Glomerular visceral epithelial cell (primary cell): Measurements from ENCODE around the gene TPR.
"Not testable (repeated sequence)": the region's sequence is repeated elsewhere in the genome, so short reads cannot be mapped to it uniquely, and the experiment has no call there.

Source experiments
- DNase-seq: peaks from one replicate; pipeline ENCODE4 v3.0.0-alpha.2; 2016; ENCODE audit errors: extremely low spot score

TPR gene

DNA sequence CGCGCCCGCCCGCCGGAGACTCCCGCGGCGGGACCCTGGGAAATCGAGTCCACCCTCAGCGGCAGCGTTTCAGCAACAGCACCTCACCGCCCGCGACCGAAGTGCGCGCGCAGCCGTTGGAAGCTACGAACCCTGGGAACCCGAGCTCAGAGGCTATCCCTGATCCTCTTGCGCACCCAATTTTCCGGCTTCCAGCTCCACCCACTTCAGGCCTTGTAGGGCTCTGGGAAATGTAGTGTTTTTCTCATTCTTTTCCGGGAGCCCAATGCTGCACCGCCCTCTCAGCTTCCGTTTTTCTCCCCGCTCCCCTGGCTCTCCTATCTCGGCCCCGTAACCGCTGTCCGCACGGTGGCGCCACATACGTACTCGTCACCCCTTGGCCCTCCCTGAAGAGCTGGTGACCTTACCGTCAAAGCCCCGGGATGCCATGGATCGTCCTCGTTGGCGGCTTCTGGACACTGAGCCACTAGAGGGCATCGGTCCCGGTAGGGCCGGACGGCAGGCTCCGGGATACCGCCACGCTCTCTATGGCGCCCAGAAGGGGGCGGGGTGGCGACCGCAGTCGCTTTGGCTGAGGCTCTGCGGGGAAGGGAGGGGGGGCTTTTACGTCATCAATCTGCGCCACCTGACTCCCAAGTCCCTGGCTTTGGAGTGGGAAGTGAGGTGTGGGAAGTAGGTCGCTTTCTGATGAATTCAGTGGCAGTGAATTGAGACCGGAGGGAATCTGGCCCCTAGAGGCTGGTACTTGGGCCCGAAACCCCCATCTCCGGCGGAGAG lies at the start of gene TPR, which contains the start of gene ODR4:
Gene TPR, minus strand, starts transcription at position 102 of the 777 bp plus-strand sequence. CDS start 225 bp downstream, outside the sequence.
Gene ODR4, plus strand, starts transcription at position 687 of the 777 bp plus-strand sequence. CDS start 3,948 bp downstream, outside the sequence.
- DNase-seq = peak; percentile 99

- DNase-seq = peak; percentile 2
Observed at GRCh38 chr1:186424539-186424938, 49.5 kb upstream of the TPR start.

DNA sequence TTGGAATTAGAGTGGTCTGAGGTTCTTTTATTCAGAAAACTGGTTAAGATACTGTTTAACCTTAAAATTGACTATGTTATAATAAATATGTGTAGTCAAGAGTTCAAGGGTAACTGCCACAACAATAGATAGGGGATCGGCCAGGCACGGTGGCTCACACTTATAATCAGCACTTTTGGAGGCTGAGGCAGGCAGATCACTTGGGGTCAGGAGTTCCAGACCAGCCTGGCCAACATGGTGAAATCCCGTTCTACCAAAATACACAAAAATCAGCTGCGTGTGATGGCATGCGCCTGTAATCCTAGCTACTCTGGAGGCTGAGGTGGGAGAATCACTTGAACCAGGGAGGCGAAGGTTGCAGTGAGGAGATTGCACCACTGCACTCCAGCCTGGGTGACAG lies 46.4 kb upstream of the TPR start:
- no peak for DNase-seq

DNA sequence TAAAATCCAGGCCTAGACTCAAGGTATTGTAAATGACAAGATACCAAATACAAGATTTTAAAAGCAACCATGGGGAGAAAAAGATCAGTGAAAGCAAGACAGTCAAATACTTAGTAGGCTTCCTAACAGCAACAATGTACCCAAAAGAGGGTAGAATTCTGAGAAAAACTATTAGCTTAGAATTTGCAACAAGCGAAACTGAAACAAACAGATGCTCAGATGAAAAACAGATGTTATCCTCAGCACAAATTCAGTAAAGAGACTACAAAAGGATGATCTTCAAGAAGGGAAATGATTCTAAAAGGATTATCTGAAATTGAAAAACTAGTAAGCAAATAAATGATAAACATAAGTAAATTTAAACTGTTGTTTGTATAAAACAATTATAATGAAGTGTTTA lies 45.9 kb upstream of the TPR start:
- DNase-seq = no peak

DNA sequence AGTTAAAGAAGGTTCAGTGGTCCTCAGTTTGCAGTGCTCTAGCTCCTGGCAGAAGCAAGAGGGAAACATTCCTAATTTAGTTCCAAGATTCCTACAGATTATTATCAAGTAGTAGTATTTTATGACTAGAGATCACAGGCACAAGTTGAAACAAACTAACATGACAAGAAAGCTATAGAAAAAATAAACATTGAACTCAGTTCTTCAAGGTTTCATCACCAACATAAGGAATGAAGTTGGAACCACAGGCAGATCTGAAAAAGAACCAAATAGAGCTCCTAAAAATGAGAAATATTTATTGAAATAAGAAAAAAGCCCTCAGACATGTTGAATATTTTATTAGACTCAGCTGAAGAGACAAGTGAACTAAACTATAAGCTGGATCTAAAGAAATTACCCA lies 45.3 kb upstream of the TPR start:
- no peak for DNase-seq

- DNase-seq = no peak
Observed at GRCh38 chr1:186418503-186418902, 43.5 kb upstream of the TPR start.

DNA sequence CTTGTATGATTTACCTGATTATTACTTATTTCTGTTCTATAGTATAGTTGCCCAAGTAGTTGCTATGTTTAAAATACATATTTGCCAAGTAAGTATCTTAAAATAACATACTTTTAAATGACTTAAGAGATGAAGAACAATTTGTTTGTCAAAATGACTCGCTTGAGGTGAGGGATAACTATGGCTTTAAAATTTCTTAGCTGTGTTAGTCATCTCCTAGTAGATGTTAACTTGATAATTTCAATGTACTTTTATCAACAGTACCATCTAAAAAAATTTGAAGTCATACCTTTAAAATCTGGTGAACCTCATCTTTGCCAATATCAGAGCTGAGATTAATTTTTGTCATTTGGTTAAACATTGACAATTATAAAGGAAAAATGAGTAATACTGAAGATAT lies 38.3 kb upstream of the TPR start:
- DNase-seq = no peak

DNA sequence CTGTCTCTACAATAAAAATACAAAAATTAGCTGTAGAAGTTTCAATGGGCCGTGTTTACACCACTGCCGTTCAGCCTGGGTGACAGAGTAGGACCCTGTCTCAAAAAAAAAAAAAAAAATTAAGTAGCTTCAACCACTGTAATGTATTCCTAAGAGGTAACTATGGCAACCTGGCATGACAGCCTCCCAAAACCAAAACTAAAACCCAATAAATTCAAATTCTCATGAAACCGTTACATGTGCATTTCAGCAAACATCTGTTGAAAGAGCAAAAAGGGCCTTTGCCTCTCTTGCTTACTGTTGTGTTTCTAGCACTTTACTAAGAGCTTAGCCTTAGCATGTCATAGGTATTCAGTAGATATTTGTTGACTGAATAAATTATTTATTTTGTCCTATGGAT lies 34.0 kb upstream of the TPR start:
- DNase-seq = peak; percentile 4

GRCh38 chr1:186404454-186405051 lies 29.5 kb upstream of the TPR start:
- DNase-seq = peak; percentile 16

DNA sequence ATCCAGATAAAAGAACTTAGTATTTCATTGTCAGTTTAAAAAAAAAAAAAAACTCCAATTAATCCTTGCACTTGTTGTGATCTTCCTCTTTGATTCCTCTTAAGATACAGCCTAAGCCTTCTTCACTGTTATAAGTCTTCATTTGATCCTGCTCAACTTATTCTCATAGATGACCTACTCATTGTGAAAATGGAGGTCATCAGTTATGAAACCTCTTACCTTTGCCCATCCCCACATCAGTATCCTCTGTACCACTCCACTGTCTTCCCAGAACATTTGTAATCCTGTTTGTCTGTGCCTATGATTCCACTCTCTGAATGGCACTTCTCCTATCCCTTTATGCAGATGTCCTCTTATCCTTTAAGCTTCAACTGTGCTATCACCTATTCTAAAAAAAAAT lies 28.6 kb upstream of the TPR start:
- no peak for DNase-seq

GRCh38 chr1:186401446-186401845 lies 26.4 kb upstream of the TPR start:
- DNase-seq = not testable (repeated sequence)

GRCh38 chr1:186392711-186393110 lies 17.7 kb upstream of the TPR start:
- not testable (repeated sequence) for DNase-seq

DNA sequence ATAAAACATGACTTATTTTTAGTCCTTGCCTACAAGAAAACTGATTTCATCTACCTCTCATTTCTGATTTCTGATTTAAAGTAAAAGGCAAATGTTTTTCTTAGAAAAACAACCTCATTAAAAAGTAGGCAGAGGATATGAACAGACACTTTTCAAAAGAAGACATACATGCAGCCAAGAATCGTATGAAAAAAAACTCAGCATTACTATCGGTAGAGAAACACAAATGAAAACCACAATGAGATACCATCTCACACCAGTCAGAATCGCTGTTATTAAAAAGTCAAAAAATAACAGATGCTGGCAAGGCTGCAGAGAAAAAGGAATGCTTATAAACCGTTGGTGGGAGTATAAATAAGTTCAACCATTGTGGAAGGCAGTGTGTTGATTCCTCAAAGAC lies 16.8 kb upstream of the TPR start:
- DNase-seq = no peak

DNA sequence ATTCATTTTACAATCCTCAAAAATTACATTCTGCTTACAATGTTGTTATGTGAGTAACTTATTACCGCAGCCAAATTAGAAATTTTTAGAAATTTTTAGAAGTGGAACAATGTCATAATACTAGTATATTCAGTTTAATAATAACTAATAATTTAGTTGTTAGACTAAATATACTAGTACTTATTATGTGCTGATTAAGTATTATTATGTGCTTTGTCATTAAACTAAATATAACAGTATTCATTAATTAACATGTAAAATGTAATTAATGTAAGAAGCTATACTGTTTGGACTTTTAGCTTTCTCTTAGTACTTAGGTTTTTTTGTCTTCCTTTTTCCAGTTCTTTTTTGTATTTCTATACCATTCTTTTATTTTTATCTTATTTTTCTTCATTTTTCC lies 15.9 kb upstream of the TPR start:
- no peak for DNase-seq

DNA sequence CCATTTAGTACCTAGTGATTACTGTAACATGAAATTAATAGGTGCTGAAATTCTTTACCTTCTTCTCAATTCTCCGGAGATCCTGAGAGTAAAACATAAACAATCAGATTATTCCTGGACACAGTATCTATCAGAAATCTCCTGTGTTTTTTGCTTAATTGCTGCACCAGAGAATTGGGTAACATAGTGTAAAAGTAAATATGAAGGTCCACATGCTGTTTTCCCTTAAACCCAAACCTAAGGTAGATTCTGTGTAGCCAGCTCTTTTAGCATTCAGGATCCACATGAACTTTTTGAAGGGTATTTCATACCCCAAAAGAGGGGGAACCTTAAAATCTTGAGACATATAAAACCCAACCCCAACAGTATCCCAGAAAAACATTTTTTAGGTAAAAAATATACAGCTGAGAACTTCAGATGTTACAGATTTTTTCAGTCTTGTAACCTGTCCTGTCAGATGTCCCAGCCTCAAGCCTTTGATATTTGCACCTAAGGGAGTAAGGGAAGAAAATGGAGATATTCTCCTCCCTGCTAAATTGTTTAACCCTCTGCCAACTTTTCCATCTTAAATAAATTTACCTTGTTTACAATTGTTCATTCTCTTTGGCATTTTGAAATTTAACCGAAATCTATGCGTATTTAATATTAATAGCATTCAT lies 11.8 kb upstream of the TPR start:
- DNase-seq = no peak

DNA sequence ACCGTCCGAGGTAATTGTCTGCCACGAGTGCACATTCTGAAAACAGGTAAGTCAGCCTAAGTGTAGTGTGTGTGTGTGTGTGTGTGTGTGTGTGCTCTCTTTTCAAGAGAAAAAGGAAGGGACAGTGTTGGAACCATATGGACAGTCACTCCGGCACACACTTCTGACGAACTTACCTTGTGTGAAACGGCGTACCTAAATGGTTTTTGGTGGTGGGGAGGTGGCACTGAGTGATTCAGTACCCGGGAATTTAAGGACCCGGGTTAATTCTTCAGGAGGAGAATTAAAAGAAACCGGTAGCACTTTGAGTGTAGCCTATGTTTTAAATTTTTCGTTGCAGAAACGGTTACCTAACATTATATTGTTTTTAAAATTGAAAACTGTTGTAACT lies 871 bp upstream of the TPR start:
- DNase-seq = no peak

GRCh38 chr1:186374303-186375151 lies 526 bp downstream of the TPR start:
- DNase-seq = peak; percentile 32

DNA sequence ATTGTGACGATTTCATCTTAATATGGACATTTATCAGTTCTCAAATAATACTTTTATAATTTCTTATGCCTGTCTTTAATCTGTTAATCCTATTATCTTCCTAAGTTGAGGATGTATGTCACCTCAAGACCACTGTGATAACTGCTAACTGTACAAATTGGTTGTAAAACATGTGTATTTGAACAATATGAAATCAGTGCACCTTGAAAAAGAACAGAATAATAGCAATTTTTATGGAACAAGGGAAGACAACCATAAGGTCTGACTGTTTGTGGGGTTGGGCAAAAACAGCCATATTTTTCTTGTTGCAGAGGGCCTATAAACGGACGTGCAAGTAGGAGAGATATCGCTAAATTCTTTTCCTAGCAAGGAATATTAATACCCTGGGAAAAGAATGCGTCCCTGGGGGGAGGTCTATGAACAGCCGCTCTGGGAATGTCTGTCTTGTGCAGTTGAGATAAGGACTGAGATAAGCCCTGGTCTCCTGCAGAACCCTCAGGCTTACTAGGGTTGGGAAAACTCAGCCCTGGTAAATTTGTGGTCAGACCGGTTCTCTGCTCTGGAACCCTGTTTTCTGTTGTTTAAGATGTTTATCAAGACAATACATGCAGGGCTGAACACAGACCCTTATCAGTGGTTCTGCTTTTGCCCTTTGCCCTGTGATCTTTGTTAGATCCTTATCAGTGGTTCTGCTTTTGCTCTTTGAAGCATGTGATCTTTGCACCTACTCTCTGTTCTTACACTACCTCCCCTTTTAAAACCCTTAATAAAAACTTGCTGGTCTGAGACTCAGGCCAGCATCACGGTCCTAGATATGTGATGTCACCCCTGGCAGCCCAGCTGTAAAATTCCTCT lies 27.0 kb downstream of the TPR start:
- DNase-seq = not testable (repeated sequence)

DNA sequence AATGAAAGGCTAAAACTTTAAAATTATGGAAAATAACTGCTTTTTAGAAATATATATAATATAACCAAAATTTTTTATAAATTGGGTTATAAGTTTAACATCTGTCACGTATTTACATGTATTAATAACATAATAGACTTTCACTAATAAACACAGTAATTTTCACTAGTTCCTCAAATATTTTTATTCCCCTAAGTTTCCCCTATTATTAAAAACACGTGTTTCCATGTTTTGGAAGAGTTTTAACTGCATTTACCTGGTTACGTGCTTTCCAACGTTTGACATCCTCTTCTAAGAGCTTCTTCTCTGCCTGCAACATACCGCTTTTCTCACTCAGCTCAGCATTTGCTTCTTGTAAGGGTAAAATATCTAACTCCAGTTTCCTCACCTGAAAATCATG lies 34.3 kb downstream of the TPR start:
- no peak for DNase-seq

DNA sequence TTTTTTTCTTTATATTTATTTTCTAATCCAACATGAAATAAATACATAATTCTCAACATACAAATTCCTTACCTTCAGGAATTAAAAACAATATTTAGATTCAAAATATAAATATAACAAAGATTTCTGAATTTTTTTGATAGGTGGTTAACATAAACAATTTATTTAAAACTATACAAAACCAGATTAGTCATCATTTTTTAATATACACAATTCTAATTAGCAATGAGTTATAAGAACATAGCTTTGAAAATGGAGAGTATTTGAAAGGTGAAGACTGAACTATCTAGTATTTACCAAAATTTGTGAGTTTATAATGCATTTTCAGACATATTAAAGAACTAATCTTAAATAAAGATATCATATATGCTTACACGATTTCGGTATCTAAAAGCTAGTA lies 37.5 kb downstream of the TPR start:
- DNase-seq = no peak

- DNase-seq = no peak
Observed at GRCh38 chr1:186330758-186331157, 44.3 kb downstream of the TPR start.
